ENCODE results near the gene CLHC1. TPM values are rescaled to one million over a fixed set of nuclear protein-coding genes. Genes with fewer than 3 reads are reported as not detected.
"Not testable (repeated sequence)": the region's sequence is repeated elsewhere in the genome, so short reads cannot be mapped to it uniquely, and the experiment has no call there.

The CLHC1 gene
- 1.3 and 1.6 TPM in 2 replicates for total RNA-seq (2014; rRNA removed; shearing (Covaris generic))
- polyA plus RNA-seq (2016; fragmentation: Nextera tagmentation; extraction: Ambion mirVana), result 5.2 and 5.6 TPM in 2 replicates

- peak within 1 kb of the TSS; percentile 94 for H3K4me2 ChIP-seq (ENCODE audit: unreplicated experiment)
- H3K9me3 ChIP-seq (ENCODE audit: low read depth), result no peaks in the 10 kb centered on the region
- peaks cover 23% of the 10 kb centered on the region for H3K4me1 ChIP-seq (ENCODE audit: insufficient read depth)
- no peaks in the 10 kb centered on the region for H4K20me1 ChIP-seq (ENCODE audit: insufficient read depth)
- DNase-seq, result peak; percentile 94
- H3K27me3 ChIP-seq (replicated peaks; ENCODE audit: insufficient read depth), result no peaks in the 10 kb centered on the region
- H3K9ac ChIP-seq, result peak within 1 kb of the TSS; percentile 98
- no peaks in the 10 kb centered on the region for H3K9me2 ChIP-seq (ENCODE audit: insufficient read depth)
- peaks cover 85% of the 10 kb centered on the region for H3K79me2 ChIP-seq (ENCODE audit: insufficient read depth)
- H3K27ac ChIP-seq, result peak within 1 kb of the TSS; percentile 94
- peak within 1 kb of the TSS; percentile 90 for H2AFZ ChIP-seq
- peaks cover 36% of the 10 kb centered on the region for H3K36me3 ChIP-seq (ENCODE audit: low read depth)
- in situ Hi-C loops (cut with MboI), result no loop called here
- H3F3A ChIP-seq (ENCODE audit: insufficient read depth), result peaks cover 37% of the 10 kb centered on the region
- no peak for TF ChIP-seq EZH2phosphoT487 (IDR thresholded peaks at IDR 0.05; ENCODE audit: insufficient read depth, low read depth)
- no peak for TF ChIP-seq EZH2 (IDR thresholded peaks at IDR 0.05; ENCODE audit: insufficient read depth, poor library complexity, severe bottlenecking)
- 1% methylated on average over 37 of the region's 37 CpGs for WGBS, 2 experiments (ENCODE audit: low coverage in 1 of 2, low lambda C conversion rate in 2 of 2, missing lambda C conversion rate in 2 of 2)
- H3K4me3 ChIP-seq, result peak within 1 kb of the TSS; percentile 100
Measured at GRCh38 chr2:55232084-55232862, at the start of gene CLHC1, which contains the start of gene RPS27A. Gene CLHC1, minus strand, starts transcription at chr2:55232293. Its CDS starts 9,882 bp downstream, at chr2:55222411. Gene RPS27A, plus strand, starts transcription at chr2:55232688. Its CDS starts 137 bp downstream, at chr2:55232825.

GRCh38 chr2:55280851-55281546, 48.9 kb upstream of the CLHC1 start:
- H3K9ac ChIP-seq; DNase-seq; in situ Hi-C loops (cut with MboI); H4K20me1 ChIP-seq (ENCODE audit: insufficient read depth); H3K9me3 ChIP-seq (ENCODE audit: low read depth); H3K9me2 ChIP-seq (ENCODE audit: insufficient read depth); H3K27me3 ChIP-seq (replicated peaks; ENCODE audit: insufficient read depth); H3K36me3 ChIP-seq (ENCODE audit: low read depth): not testable (repeated sequence)
- peak overlapping the region; percentile 80 for H3K27ac ChIP-seq
- peak overlapping the region; percentile 72 for H3K4me2 ChIP-seq (ENCODE audit: unreplicated experiment)
- peaks cover 30% of the 10 kb centered on the region for H3K79me2 ChIP-seq (ENCODE audit: insufficient read depth)
- peak overlapping the region; percentile 79 for H2AFZ ChIP-seq
- H3K4me1 ChIP-seq (ENCODE audit: insufficient read depth), result peaks cover 11% of the 10 kb centered on the region; the same call in 1 of the 2 replicates
- H3F3A ChIP-seq (ENCODE audit: insufficient read depth), result peaks cover 17% of the 10 kb centered on the region; the same call in 1 of the 2 replicates
- peak overlapping the region; percentile 78; the same call in 1 of the 2 replicates for H3K4me3 ChIP-seq
- WGBS, 2 experiments (ENCODE audit: low coverage in 1 of 2, low lambda C conversion rate in 2 of 2, missing lambda C conversion rate in 2 of 2), result 89 to 91% methylated on average over 5 of the region's 5 CpGs

GRCh38 chr2:55279859-55280424, 47.8 kb upstream of the CLHC1 start:
- peaks cover 11% of the 10 kb centered on the region; the same call in 1 of the 2 replicates for H3K4me1 ChIP-seq (ENCODE audit: insufficient read depth)
- H3K27ac ChIP-seq; H3K9ac ChIP-seq; H3K9me3 ChIP-seq (ENCODE audit: low read depth); H3K36me3 ChIP-seq (ENCODE audit: low read depth); H4K20me1 ChIP-seq (ENCODE audit: insufficient read depth); H3K4me3 ChIP-seq; H3K27me3 ChIP-seq (replicated peaks; ENCODE audit: insufficient read depth); H3K4me2 ChIP-seq (ENCODE audit: unreplicated experiment); DNase-seq; H2AFZ ChIP-seq; H3K9me2 ChIP-seq (ENCODE audit: insufficient read depth); in situ Hi-C loops (cut with MboI): not testable (repeated sequence)
- WGBS, 2 experiments (ENCODE audit: low coverage in 1 of 2, low lambda C conversion rate in 2 of 2, missing lambda C conversion rate in 2 of 2), result 67 to 71% methylated on average over 7 of the region's 7 CpGs
- H3K79me2 ChIP-seq (ENCODE audit: insufficient read depth), result peaks cover 26% of the 10 kb centered on the region
- H3F3A ChIP-seq (ENCODE audit: insufficient read depth), result peaks cover 17% of the 10 kb centered on the region; the same call in 1 of the 2 replicates

- H3K9ac ChIP-seq; H3K4me2 ChIP-seq (ENCODE audit: unreplicated experiment); H3K4me3 ChIP-seq; H3K36me3 ChIP-seq (ENCODE audit: low read depth); H3K9me2 ChIP-seq (ENCODE audit: insufficient read depth); in situ Hi-C loops (cut with MboI); H3K27ac ChIP-seq; DNase-seq; H3K9me3 ChIP-seq (ENCODE audit: low read depth); H3K27me3 ChIP-seq (replicated peaks; ENCODE audit: insufficient read depth); H4K20me1 ChIP-seq (ENCODE audit: insufficient read depth): not testable (repeated sequence)
- 14 to 24% methylated on average over 10 of the region's 10 CpGs for WGBS, 2 experiments (ENCODE audit: low coverage in 1 of 2, low lambda C conversion rate in 2 of 2, missing lambda C conversion rate in 2 of 2)
- H3K79me2 ChIP-seq (ENCODE audit: insufficient read depth), result peaks cover 19% of the 10 kb centered on the region
- H2AFZ ChIP-seq, result peak overlapping the region; percentile 43
- peaks cover 13% of the 10 kb centered on the region; the same call in 1 of the 2 replicates for H3F3A ChIP-seq (ENCODE audit: insufficient read depth)
- H3K4me1 ChIP-seq (ENCODE audit: insufficient read depth), result peaks cover 11% of the 10 kb centered on the region; the same call in 1 of the 2 replicates
Measured at GRCh38 chr2:55279214-55279835, 47.2 kb upstream of the CLHC1 start.

All from GM23248 (cell line).